Measurements from ENCODE around the gene UBE2L3. TPM values are rescaled to one million over a fixed set of nuclear protein-coding genes. Genes with fewer than 3 reads are reported as not detected.
A peak's percentile ranks its signal among the peaks of the same experiment; 100 is the strongest.
"Not testable (repeated sequence)": the region's sequence is repeated elsewhere in the genome, so short reads cannot be mapped to it uniquely, and the experiment has no call there.

UBE2L3 gene
- total RNA-seq, 6 experiments from 2014 or later: 16.8 to 34.4 (median 22.1) TPM

GRCh38 chr22:21568347-21569075 lies 997 bp downstream of the UBE2L3 start:
- TF ChIP-seq, protein P1, sequence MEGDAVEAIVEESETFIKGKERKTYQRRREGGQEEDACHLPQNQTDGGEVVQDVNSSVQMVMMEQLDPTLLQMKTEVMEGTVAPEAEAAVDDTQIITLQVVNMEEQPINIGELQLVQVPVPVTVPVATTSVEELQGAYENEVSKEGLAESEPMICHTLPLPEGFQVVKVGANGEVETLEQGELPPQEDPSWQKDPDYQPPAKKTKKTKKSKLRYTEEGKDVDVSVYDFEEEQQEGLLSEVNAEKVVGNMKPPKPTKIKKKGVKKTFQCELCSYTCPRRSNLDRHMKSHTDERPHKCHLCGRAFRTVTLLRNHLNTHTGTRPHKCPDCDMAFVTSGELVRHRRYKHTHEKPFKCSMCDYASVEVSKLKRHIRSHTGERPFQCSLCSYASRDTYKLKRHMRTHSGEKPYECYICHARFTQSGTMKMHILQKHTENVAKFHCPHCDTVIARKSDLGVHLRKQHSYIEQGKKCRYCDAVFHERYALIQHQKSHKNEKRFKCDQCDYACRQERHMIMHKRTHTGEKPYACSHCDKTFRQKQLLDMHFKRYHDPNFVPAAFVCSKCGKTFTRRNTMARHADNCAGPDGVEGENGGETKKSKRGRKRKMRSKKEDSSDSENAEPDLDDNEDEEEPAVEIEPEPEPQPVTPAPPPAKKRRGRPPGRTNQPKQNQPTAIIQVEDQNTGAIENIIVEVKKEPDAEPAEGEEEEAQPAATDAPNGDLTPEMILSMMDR (IDR thresholded peaks at IDR 0.05): no peak
- TF ChIP-seq POLR2A (IDR thresholded peaks at IDR 0.05): peak; percentile 25
- ATAC-seq (peak; percentile 39 to 48 (median 44)), DNase-seq (no peak)
- H3K27me3 ChIP-seq: no peaks in the 10 kb centered on the region
- peak overlapping the region; percentile 88 to 98 (median 94) for H3K27ac ChIP-seq
- no peaks in the 10 kb centered on the region for H3K36me3 ChIP-seq
- no peaks in the 10 kb centered on the region for H3K9me3 ChIP-seq
- H3K4me1 ChIP-seq: peaks cover 0 to 51% (median 23%) of the 10 kb centered on the region in 4 donors
- WGBS (ENCODE audit: insufficient coverage, low coverage, low lambda C conversion rate, missing lambda C conversion rate): 1% methylated on average over 20 of the region's 26 CpGs
- H3K4me3 ChIP-seq: peak overlapping the region; percentile 97 to 99 (median 98)
- intact Hi-C loops (cut with DNase I): no loop called here

GRCh38 chr22:21569076-21569427 lies 1.5 kb downstream of the UBE2L3 start:
- WGBS (ENCODE audit: insufficient coverage, low coverage, low lambda C conversion rate, missing lambda C conversion rate): 17% methylated on average over 12 of the region's 12 CpGs
- Histone ChIP-seq H3K4me3 (peak overlapping the region; percentile 97 to 99 (median 98)), H3K27ac (peak overlapping the region in 2 of 3 donors; percentile 94 to 98), H3K4me1 (peaks cover 0 to 56% (median 26%) of the 10 kb centered on the region in 4 donors)
- ATAC-seq; DNase-seq; H3K9me3 ChIP-seq; H3K36me3 ChIP-seq; intact Hi-C loops (cut with DNase I); H3K27me3 ChIP-seq: not testable (repeated sequence)

DNA sequence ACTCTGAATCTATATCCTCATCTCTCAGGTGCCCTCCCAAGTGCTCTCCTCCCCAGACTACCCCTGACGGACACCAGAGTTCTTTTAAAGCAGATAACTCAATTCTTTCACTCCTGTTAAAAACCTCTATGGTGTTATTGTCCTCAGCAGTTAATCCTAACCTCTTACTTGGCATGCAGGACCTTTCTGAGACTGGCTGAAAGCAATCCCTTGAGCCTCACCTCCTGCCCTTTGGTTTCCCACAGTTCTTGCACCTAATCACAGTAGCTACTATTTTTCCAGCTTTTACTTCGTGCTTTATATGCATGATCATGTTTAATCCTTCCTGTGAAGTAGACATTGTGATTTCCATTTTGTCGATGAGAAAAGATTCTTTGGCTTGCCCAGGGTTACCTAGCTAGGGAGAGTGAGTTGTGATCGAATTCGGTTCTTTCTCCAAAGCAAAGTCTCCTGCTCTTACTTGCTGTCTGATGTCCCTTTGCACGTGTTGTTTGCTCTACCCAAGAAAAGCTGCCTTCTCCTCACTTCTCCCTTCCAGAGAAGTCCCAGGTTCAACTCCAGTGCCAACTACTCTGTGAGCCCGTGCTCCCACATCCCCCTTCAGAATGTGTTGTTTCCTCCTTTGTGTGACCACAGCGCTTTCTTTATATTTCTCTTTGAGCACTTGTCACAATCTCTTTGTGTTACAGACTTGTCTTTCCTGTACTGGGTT lies 2.1 kb downstream of the UBE2L3 start:
- 45% methylated on average over 8 of the region's 8 CpGs for WGBS (ENCODE audit: insufficient coverage, low coverage, low lambda C conversion rate, missing lambda C conversion rate)
- H3K9me3 ChIP-seq: no peaks in the 10 kb centered on the region
- H3K36me3 ChIP-seq: no peaks in the 10 kb centered on the region
- H3K27ac ChIP-seq: no peak overlapping the region
- intact Hi-C loops (cut with DNase I): no loop called here
- no peak for TF ChIP-seq POLR2A (IDR thresholded peaks at IDR 0.05)
- TF ChIP-seq, protein P1 (IDR thresholded peaks at IDR 0.05): no peak
- DNase-seq (no peak), ATAC-seq (no peak)
- peaks cover 0 to 62% (median 28%) of the 10 kb centered on the region in 4 donors for H3K4me1 ChIP-seq
- H3K27me3 ChIP-seq: no peaks in the 10 kb centered on the region
- peak overlapping the region in 1 of 3 donors; percentile 99 for H3K4me3 ChIP-seq

GRCh38 chr22:21570398-21570797 lies 2.9 kb downstream of the UBE2L3 start:
- no peaks in the 10 kb centered on the region for H3K9me3 ChIP-seq
- H3K4me1 ChIP-seq: peaks cover 0 to 66% (median 30%) of the 10 kb centered on the region in 4 donors
- DNase-seq: no peak
- no peak overlapping the region for H3K27ac ChIP-seq
- intact Hi-C loops (cut with DNase I): no loop called here
- no peak for ATAC-seq
- H3K4me3 ChIP-seq: no peak overlapping the region
- no peaks in the 10 kb centered on the region for H3K36me3 ChIP-seq
- no peaks in the 10 kb centered on the region for H3K27me3 ChIP-seq
- no peak for TF ChIP-seq POLR2A (IDR thresholded peaks at IDR 0.05)
- TF ChIP-seq, protein P1 (IDR thresholded peaks at IDR 0.05): no peak
- WGBS (ENCODE audit: insufficient coverage, low coverage, low lambda C conversion rate, missing lambda C conversion rate): 45% methylated on average over 4 of the region's 4 CpGs

GRCh38 chr22:21571679-21572078 lies 4.2 kb downstream of the UBE2L3 start:
- no peaks in the 10 kb centered on the region for H3K9me3 ChIP-seq
- H3K27ac ChIP-seq: no peak overlapping the region
- peaks cover 0 to 66% (median 30%) of the 10 kb centered on the region in 4 donors for H3K4me1 ChIP-seq
- TF ChIP-seq, protein P1 (IDR thresholded peaks at IDR 0.05): no peak
- TF ChIP-seq POLR2A (IDR thresholded peaks at IDR 0.05): no peak
- no peaks in the 10 kb centered on the region for H3K27me3 ChIP-seq
- no peak overlapping the region for H3K4me3 ChIP-seq
- no peak for ATAC-seq
- intact Hi-C loops (cut with DNase I): no loop called here
- DNase-seq: no peak
- H3K36me3 ChIP-seq: no peaks in the 10 kb centered on the region
- 85% methylated on average over 4 of the region's 4 CpGs for WGBS (ENCODE audit: insufficient coverage, low coverage, low lambda C conversion rate, missing lambda C conversion rate)

Data from right lobe of liver (tissue), 6 donors.